GM10266 (cell line): Measurements from ENCODE around the gene SIMC1.

Experiments
- DNase-seq: peaks from one replicate; pipeline ENCODE4 v3.0.0; 2012; ENCODE audit errors: extremely low spot score
- CTCF ChIP-seq: IDR thresholded peaks from 2 replicates; pipeline ENCODE4 v1.5.1; 2012; ENCODE audit warnings: mild to moderate bottlenecking, low read depth; ENCODE audit not compliant: control insufficient read depth, insufficient read depth; ENCODE audit errors: missing control alignments

SIMC1 gene

DNA sequence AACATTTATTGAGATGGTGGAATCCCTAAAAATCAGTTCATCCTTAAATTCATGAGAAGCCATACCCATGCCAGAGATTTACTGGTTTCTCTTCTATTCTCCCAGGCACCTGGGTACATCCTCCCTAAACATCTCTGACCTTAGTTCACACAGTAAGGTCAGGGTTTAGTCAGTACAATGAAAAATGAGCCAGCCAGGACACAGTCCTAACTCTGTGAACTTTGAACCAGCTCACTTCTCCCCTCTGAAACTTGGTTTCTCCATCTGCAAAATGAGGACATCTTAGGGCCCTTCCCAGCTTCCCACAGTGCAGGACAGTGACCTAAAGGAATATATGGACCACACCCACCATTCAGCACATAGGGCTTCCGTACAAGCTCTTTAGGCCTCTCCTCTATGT, 148.3 kb downstream of the SIMC1 start:
- no peak for TF ChIP-seq CTCF
- DNase-seq: no peak

DNA sequence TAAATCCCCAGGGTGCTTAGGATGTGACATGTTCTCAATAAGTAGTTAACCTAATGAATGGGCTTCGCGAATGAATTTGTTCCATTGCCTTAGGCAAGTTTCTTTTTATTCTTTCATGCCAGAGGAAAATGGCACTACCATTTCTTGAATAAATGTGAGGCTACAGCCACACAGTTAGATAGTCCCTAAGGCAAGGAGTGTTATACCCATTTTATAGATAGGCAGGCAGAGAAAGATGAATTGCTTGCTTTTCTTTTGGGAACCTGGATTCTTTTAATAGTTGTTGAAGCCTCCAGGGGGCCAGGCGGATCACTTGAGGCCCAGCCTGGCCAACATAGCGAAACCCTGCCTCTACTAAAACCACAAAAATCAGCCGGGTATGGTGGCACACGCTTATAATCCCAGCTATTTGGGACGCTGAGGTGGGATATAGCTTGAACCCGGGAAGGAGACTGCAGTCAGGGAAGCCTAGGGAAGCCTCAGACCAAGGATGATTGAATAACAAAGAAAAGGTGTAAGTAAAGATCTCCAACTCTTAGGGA, 149.2 kb downstream of the SIMC1 start:
- DNase-seq: no peak

DNA sequence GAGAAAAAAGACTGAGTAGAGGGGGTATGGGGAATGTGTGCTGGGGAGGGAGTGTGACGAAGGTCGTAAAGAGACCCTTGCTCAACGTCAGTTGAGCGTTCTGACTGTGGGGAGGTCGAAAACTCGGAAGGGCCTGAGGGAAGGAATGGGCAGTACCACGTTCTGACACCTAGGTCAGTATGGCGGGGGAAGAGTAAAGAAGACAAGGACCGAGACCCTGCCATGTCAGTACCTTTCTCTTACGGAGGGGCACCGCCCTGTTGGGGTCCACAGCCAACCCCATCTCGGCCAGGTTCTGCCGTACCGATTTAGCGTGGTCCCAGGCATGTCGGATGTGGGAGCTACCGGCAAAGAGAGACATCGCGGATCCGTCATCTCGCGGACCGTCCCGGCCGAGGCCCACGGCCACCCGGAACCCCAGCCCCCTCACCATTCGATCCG, 149.8 kb downstream of the SIMC1 start:
- DNase-seq: no peak
- no peak for TF ChIP-seq CTCF

More for the DNA sequence above, 149.2 kb downstream of the SIMC1 start:
- TF ChIP-seq CTCF: no peak

DNA sequence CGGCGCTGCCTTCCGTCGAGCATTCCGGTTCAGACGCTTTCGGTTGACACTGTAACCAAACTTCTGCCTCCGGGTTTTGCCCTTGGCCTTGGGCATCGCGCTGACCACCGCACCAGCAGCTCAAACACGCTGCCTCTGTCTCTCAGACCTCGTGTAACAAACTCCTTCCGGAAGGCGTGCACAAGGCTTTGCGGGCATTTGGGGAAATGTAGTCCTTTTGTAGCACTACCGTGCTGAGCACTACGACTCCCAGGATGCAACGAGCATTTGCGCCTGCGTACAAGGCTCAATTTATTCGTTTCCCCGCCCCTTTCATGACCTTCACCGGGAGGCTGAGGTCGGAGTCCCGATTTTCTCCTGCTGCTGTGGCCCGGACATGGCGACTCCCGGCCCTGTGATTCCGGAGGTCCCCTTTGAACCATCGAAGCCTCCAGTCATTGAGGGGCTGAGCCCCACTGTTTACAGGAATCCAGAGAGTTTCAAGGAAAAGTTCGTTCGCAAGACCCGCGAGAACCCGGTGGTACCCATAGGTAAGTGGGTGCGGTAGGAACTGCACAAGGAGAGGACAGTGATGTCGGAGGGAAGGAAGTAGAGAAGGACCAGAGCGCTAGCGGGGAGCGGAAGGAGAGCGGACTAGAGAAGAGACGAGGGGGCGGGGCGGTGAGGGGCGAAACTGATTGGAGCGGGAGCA, 150.4 kb downstream of the SIMC1 start, which contains the start of the genes HIGD2A and NOP16:
Gene HIGD2A, plus strand, starts transcription at position 308 of the 691 bp plus-strand sequence. Its CDS starts 69 bp downstream, at position 377.
Gene NOP16, minus strand, starts transcription at position 155 of the 691 bp plus-strand sequence. Its CDS starts 59 bp downstream, at position 96.
- no peak for TF ChIP-seq CTCF
- DNase-seq: peak; percentile 94

GRCh38 chr5:176389135-176390123, 151.2 kb downstream of the SIMC1 start:
- no peak for TF ChIP-seq CTCF
- DNase-seq: no peak

- no peak for TF ChIP-seq CTCF
- no peak for DNase-seq
Measured at GRCh38 chr5:176391479-176391878, 153.3 kb downstream of the SIMC1 start.
